NB4 (cell line): ENCODE results near the gene PPEF2.
"Not testable (repeated sequence)": the region's sequence is repeated elsewhere in the genome, so short reads cannot be mapped to it uniquely, and the experiment has no call there.

Source experiments
- DNase-seq: peaks from one replicate; pipeline ENCODE4 v3.0.0; 2010; ENCODE audit warnings: low read depth
- H3K4me3 ChIP-seq: one replicate; pipeline ENCODE4 v1.5.1; 2011; ENCODE audit warnings: mild to moderate bottlenecking, low read depth, low read length, moderate library complexity
- CTCF ChIP-seq: IDR thresholded peaks from one replicate; pipeline ENCODE4 v1.5.1; 2012; ENCODE audit warnings: low read depth, low read length
- MAX ChIP-seq: IDR thresholded peaks from 2 replicates; pipeline ENCODE4 v1.6.1; 2011; ENCODE audit warnings: low read depth, low read length
- MYC ChIP-seq: IDR thresholded peaks from 2 replicates; pipeline ENCODE4 v1.6.1; 2011; ENCODE audit warnings: low read depth, low read length
- POLR2A ChIP-seq: IDR thresholded peaks from 2 replicates; pipeline ENCODE4 v1.6.1; 2011; ENCODE audit warnings: mild to moderate bottlenecking; ENCODE audit not compliant: insufficient read length; ENCODE audit errors: extremely low read depth

The PPEF2 gene

GRCh38 chr4:75919920-75920319 is 17.7 kb upstream of the PPEF2 start:
- no peak for TF ChIP-seq MYC
- no peak for TF ChIP-seq CTCF
- TF ChIP-seq POLR2A = no peak
- TF ChIP-seq MAX = no peak
- no peak for DNase-seq

GRCh38 chr4:75916091-75916661 is 13.9 kb upstream of the PPEF2 start:
- no peak overlapping the region for H3K4me3 ChIP-seq
- TF ChIP-seq CTCF (peak; percentile 84), MYC (no peak)
- DNase-seq = peak; percentile 55

More at GRCh38 chr4:75919920-75920319, 17.7 kb upstream of the PPEF2 start:
- no peak overlapping the region for H3K4me3 ChIP-seq

- no peak for DNase-seq
- no peak overlapping the region for H3K4me3 ChIP-seq
- TF ChIP-seq CTCF = no peak
- TF ChIP-seq MYC = no peak
- TF ChIP-seq POLR2A = no peak
These were observed 10.7 kb upstream of the PPEF2 start for GRCh38 chr4:75912968-75913367.

- not testable (repeated sequence) for H3K4me3 ChIP-seq, DNase-seq
These were observed 8.6 kb upstream of the PPEF2 start for GRCh38 chr4:75910831-75911230.

- DNase-seq = peak; percentile 18
- H3K4me3 ChIP-seq = no peak overlapping the region
These were observed 7.2 kb upstream of the PPEF2 start for GRCh38 chr4:75909405-75909804.

GRCh38 chr4:75908555-75908954 is 6.3 kb upstream of the PPEF2 start:
- peak; percentile 72 for DNase-seq
- TF ChIP-seq POLR2A (no peak), MAX (no peak), CTCF (no peak), MYC (no peak)
- peak overlapping the region; percentile 51 for H3K4me3 ChIP-seq

More at GRCh38 chr4:75909405-75909804, 7.2 kb upstream of the PPEF2 start:
- TF ChIP-seq MAX (no peak), POLR2A (no peak), CTCF (no peak), MYC (no peak)
